ENCODE results near the gene JPT1.

DNA sequence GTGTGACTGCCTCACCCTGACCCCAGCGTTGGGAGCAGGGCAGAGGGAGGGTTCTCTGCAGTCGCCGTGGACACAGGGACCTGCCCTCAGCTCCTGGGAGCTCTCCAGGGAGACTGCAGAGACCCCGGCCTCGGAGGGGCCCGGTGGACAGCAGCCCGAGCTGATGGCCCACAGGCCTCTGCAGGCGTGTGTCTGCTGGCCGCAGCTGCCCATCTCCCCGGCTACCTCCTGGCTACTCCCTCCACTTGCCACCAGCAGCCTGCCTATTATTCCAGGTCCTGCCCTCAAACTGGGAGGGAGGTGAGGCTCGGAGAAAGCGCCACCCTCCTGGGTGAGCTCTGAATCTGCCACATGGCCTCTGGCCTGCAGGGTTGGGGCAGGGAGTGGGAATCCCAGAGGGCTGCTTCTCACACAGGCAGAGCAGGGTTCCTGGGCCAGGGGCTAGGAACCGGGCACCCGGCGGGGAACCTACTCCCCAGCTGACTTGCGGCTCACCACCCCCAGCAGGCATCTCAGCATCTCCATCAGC is 59.4 kb downstream of the JPT1 start:
- TF ChIP-seq CTCF (conservative IDR thresholded peaks at IDR 0.05 in 1 of 2, IDR thresholded peaks at IDR 0.05 in 1 of 2; ENCODE audit: extremely low read depth in 1 of 2, insufficient read depth in 1 of 2, low read depth in 1 of 2, low read length in 2 of 2) = no peak
- TF ChIP-seq EZH2 (IDR thresholded peaks at IDR 0.05; ENCODE audit: borderline replicate concordance, low read length) = no peak
